ENCODE measurements around the gene VCPKMT.
A peak's percentile ranks its signal among the peaks of the same experiment; 100 is the strongest.

GRCh38 chr14:50064993-50065392 is 51.4 kb downstream of the VCPKMT start:
- TF ChIP-seq EP300 (IDR thresholded peaks at IDR 0.05) (no peak), POLR2A (IDR thresholded peaks at IDR 0.05) (no peak), CTCF (IDR thresholded peaks at IDR 0.05) (no peak), POLR2AphosphoS5 (IDR thresholded peaks at IDR 0.05) (peak in 2 of 4 donors; percentile 14 to 43)

Measured in sigmoid colon (tissue), 4 donors.